NCI-H526 (cell line): ENCODE measurements around the gene ELFN1.
A peak's percentile ranks its signal among the peaks of the same experiment; 100 is the strongest.

Experiments
- DNase-seq, 2 experiments: peaks; one replicate each; lab custom pipeline; 2025; lab: John Stamatoyannopoulos, UW

ELFN1 gene

DNA sequence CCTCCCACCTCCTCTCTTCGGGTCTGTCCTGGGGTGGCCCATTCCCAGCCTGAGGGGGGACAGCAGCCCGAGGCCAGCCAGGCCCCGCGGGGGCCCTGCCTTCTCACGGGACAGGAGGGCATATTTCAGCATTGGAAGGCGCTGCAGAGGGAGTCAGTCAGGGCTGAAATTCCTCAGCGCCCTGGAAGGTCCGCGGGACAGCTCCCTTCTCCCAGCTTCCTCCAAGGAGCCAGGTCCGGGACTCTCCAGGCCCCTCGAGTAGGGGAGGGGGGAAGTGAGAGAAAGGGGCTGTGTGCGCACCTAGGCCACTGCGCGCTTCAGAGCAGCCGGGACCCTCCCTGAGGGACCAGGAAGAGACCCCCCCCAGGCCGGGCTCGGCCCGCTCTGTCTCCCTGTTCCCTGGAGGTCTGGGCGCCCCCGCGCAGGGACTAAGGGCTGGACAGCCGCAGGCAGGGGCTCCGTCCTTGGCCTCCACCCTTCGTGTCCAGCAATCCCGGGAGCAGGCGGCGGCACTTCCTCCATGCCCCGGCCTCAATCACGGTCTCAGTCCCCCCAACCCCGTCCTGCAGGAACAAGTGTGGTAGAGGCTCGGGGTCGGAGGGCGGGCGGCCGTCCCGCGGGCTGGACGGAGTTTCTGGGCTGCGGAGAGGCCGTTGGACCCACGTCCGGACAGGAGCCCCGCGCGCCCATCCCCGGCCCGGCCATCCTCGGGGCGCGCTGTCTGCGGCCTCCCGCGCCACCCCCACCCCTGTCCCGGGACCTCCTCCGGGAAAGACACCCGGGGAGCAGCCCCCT lies 6.0 kb upstream of the ELFN1 start:
- DNase-seq, result no peak

DNA sequence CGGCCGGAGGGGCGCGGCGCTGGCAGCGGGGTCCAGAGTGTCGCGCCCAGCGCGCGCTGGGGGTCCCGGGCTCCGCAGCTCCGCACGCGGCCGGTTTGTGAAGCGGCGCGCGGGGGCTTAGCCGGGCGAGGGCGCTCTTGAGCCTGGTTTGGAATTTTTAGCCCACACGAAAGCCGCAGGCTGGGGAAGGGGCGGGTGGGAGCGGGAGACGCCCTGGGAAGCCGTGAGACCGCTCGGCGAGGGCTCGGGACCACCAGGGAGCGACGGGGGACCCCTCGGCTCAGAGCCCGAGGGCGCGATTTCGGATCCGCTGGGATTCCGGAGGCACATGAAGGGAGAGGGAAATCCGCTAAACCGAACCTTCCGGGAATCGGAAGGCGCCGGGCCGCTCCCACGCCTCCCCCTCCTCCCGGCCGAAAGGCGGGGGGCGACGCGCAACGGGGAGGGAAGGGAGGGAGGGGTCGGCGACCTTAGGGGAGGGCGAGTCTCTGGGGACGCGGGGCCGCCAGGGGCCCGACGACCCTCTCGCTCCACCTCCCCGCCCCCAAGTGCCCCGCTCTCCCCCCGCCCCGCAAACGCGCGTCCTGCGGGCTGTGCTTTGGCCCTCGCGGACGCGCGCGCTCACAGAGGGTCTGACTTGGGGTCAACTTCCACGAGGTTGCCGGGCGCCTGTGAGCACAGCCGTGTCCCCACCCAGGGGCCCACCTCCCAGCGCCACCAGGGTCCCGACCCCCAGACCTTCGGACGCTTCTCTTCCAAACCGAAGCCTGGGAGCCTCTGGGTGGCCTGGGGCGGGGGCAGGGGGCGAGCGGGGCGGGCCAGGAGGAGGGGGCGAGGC lies 5.1 kb upstream of the ELFN1 start:
- DNase-seq, result peak in 1 of 2 experiments; percentile 66

- peak in 1 of 2 experiments; percentile 71 for DNase-seq
Observed at GRCh38 chr7:1665549-1666316, 4.3 kb upstream of the ELFN1 start.

DNA sequence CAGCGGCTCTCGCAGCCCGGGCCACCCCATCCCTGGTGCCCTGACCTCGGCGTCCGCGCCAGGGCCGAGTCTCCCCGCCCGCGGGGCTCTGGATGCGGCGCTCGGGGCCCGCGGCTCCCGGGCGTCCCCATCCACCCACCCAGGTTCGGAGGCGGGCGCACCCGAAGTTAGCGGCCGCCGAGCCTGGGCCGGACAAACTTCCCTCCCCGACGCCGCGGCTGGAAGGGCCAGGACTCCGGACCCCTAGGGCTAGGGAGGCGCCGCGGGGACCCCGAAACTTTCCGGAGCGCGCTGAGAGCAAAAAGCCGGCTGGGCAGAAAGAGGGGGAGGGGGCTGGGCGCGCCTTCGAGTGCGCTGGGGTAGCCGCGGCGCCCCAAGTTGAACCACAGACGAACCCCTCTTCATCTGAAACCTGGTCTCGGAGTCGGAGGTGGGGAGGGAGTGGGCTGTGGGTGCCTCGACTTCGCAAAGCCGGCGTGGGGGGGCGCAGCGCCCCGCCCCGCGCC lies 3.7 kb upstream of the ELFN1 start:
- peak in 1 of 2 experiments; percentile 34 for DNase-seq

DNA sequence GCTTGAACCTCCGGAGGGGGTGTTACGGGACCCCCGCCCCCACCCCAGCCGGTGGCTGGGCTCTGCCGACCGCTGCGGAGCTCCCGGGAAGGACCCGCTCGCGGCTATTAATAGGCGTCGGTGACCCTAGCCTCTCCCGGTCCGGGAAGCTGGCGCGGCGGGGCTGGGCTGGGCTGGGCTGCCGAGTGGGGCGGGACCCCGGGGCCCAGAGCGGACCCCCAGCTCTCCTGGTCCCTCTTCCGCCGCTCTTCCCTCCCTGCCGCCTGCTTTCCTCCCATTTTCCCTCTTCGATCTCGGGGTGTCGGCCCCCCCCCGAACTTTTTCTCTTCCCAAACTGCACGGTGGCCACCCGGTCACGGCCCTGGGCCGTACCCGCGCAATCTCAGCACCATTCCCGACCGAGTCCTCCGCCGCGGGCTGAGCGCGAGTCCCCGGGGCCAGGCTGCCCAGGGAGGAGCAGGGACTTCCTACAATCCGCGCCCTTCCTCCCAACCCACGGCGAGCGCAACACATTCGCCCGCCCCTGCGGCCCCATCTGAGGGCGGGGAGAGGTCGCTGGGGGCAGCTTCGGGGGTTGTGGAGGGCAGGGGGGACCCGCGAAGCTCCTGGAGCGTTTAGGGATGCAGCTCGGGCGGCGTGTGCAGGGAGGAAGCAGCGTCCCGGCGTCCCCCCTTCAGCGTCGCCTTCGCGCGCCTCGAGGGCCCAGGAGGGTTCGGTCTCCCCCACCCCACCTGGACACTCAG lies 3.1 kb upstream of the ELFN1 start:
- peak in 1 of 2 experiments; percentile 43 for DNase-seq

- DNase-seq, result no peak
Observed at GRCh38 chr7:1667566-1668395, 2.3 kb upstream of the ELFN1 start.

- DNase-seq, result peak in 1 of 2 experiments; percentile 57
Observed at GRCh38 chr7:1668396-1669063, 1.5 kb upstream of the ELFN1 start.

DNA sequence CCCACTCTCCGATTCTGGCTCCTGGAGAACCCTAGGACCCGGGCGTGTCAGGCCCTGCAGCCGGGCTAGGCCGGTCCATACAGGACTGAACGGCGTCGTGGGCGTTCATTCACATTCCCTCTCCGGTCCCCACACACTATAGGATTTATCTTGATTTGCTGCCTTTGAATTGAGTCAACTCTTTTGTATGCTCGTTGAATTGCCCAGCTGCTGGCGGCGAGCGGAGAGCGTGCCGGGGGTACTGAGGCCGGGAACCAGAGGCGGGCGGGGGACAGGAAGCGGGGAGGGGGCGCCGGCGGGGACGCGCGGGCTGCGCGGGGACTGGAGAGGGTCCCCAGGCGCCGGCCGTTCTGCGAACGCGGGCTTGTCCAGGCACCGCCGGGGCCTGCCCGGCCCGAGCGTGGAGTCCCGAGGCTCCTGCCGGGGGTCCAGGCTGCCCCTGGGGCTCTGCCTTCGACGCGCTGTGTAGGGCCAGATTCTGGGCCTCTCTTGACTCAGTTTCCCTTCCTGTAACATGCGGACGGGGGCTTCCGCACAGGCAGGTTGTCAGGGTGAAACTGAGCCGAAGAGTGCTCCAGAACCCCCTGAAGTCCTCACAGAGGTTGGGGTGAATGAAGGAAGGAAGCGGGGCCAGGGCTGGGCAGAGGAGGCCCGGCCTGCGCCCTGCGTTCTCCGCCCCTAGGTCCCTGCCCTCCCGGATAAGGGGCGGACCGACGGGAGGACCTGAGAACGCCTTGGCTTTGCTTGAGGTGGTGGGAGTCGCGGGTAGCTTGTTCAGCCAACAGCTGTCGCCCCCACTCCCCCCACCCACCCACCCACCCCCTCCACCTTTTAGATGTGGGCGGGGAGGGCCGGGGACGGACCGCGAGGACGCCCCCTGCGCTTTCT lies 769 bp upstream of the ELFN1 start:
- peak in 1 of 2 experiments; percentile 46 for DNase-seq

- DNase-seq, result no peak
Observed at GRCh38 chr7:1670894-1671593, 967 bp downstream of the ELFN1 start.

- no peak for DNase-seq
Observed at GRCh38 chr7:1671594-1672451, 1.7 kb downstream of the ELFN1 start.

DNA sequence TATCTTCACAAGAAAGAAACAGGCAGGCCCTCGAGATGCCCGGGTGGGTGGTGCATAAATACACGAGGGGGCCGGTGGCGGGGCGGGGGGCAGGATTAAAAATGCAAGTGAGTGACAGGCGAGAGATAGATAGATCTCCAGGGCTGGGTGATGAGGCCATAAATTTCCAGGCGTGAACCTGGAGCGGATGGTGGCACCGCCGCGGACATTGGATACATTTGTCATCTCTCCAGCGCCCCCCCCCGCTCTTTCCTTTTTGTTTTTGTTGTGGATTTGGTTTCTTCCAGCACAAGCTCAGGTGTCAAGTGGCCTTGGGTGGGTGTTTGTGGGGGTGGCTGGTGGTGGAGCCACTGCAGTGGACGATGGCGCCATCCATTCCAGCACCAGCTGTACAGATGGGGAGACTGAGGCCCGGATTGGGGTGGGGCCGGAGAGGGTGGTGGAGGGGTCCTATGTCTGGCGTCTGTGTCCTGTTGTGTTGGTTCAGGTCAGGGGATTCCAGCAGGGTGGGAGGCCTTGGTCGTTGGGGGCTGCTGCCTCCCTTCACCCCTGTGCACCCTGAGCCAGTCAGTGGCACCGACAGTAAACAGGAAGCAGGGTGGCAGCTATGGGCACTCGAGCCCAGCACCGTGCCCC lies 2.9 kb downstream of the ELFN1 start:
- no peak for DNase-seq

GRCh38 chr7:1673581-1674118 lies 3.6 kb downstream of the ELFN1 start:
- no peak for DNase-seq

DNA sequence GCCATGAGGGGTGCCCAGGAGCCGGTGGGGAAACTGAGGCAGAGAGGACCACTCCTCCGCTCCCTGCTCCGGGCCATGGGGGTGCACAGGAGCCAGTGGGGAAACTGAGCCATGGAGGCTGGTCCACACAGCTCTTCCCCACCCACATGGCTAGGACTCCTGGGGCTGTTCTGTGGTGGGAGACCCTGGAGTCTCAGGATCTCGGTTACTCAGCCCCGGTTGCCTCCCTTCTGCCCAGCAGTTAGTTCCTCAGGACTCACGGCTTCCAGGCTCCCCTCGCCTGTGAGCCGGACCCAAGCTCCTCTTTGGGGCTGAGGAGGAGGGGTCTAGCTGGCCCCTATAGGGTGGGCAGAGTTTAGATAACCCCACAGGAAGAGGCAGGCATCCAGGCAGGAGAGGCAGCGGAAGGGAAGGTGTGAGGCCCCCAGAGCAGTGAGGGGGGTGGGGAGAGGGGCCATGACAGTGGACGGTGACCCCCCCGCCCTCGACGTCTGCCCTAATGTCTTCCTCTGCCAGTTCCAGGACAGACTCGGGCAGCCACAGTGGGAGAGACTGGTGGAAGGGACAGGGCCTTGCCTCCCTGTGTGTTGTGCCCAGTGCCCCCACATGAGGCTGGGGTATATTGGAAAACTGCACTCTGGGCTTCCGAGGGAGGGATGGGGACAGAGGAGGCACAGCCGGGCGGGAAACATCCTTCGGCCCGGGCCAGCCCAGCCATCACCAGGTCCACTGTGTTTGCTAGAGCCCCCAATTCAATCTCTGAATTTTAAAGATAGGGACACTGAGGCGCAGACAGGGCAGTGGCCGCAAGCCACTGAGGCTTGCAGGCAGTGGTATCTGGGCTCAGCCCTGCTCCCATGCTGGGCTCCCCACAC lies 4.3 kb downstream of the ELFN1 start:
- no peak for DNase-seq

DNA sequence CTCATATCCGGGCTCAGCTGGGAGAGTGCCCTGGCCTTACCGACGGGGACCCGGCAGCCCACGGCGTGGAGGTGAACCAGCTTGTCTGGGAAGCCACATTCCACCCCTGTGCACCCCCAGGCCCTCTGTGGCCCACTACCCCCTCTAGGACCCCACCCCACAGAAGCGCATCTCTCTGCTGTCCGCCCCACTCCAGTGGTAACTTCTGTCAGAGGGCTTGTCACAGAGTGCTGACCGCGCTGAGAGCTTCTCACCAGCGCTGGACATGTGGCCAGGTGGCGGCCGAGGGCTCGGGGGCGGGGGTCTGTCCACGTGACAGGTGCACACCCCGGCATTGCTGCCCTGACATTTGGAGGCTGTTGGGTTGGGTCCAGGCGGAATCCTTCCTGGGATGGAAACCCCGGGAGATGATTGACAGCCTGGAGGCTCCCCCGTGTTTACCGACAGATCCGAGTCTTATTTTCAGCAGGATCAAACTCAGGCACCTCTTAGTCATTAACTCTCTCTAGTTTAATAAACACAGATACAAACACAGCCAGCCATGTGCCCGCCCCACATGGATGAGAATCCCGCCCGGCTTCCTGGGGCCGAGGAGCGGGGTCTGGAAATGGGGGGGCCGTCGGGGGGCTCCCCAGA lies 5.1 kb downstream of the ELFN1 start:
- DNase-seq, result no peak
